GM08714 (cell line): Measurements from ENCODE around the gene CD248.
A peak's percentile ranks its signal among the peaks of the same experiment; 100 is the strongest.

Source experiments
- H3K4me3 ChIP-seq: fragments of 200-500 bp; sonication (Bioruptor generic); 2 replicates; pipeline ENCODE4 v1.5.1; 2014; ENCODE audit warnings: mild to moderate bottlenecking, low read length, inconsistent platforms
- ZNF274 ChIP-seq: IDR thresholded peaks from 2 replicates; pipeline ENCODE4 v1.6.1; 2012; ENCODE audit warnings: mild to moderate bottlenecking, low read depth, low read length

Gene CD248

DNA sequence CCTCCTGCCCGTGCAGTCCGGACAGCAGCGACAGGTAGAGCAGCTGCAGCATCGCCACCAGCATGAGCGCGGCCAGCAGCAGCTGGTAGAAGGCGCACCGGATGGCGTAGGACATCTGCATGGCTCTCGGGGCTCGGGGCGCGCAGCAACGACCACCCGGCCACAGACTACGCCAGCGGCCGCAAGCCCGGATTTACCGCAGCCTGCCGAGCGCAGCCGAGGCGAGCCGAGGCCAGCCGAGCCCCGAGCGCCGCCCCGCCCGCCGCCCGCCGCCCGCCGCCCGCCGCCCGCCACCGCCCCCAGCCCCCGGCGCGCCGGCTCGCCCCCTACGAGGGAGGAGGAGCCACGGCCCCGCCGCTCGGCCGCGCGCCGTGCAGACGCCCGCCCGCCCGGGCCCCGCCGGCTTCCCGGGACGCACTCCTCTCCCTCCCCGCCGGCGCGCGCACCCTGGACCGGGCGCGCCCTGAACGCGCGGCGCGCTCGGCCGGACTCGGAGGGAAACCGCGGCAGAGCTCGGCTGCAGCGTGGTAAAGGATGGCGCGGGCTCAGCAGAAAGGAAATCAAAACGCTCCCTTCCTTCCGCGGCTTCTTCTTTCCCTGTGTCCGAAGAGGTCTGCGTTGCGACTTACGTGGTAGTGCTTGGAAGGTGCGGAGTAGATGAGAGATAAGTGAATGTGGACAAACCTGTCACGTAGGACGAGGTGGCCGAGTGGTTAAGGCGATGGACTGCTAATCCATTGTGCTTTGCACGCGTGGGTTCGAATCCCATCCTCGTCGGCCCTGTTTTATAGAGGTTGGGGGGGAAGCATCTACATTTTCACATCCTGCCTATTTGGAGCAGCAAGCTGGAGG is 30.8 kb upstream of the CD248 start, which contains the start of gene B4GAT1:
Gene B4GAT1, minus strand, starts transcription at position 205 of the 852 bp plus-strand sequence. Its CDS starts 84 bp downstream, at position 121.
- peak within 1 kb of the TSS; percentile 95 for H3K4me3 ChIP-seq
- no peak for TF ChIP-seq ZNF274

- TF ChIP-seq ZNF274: no peak
- H3K4me3 ChIP-seq: peak overlapping the region; percentile 95
Measured at GRCh38 chr11:66346476-66347424, 29.9 kb upstream of the CD248 start.

GRCh38 chr11:66345316-66345649 is 28.4 kb upstream of the CD248 start:
- peak overlapping the region; percentile 37; the same call in 1 of the 2 replicates for H3K4me3 ChIP-seq

DNA sequence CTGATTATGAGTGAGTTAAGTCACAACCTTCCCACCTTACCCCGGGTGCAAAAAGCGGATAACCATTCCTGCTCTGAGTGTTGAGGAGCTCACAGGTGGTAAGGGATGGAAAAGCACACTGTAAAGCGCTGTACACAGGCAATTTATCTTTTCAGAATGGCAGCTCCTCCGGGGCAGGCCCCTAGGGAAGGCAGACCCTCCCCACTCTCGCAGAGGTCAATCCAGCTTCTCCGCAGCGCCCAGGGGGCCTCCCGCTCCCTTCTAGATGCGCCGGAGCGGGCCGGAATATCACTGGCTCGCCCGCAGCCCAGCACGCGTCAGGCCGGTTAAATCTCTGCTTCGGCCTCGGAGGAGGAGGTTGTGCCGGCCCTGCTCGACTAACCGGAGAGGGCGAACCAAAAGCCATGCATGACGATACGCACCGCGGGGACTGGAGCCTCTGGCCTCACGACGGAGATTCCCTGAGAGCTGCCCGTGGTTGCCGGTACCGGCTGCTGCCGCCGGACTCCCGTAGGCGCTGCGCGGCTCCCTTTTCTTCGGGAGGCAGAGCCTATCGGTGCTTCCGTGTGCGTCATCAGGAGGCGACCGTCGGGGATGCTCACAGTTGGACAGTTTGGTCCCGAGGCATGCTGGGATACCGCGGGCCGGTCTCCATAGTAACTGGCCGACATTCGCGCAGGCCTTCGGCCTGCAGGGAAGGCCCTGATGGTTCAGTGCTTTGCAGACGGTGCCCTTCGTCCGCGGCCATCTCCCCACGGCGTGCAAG is 27.9 kb upstream of the CD248 start, which contains the start of gene BRMS1:
Gene BRMS1, minus strand, starts transcription at position 555 of the 766 bp plus-strand sequence. CDS start 2,870 bp downstream, outside the sequence.
- TF ChIP-seq ZNF274: no peak
- peak within 1 kb of the TSS; percentile 98 for H3K4me3 ChIP-seq

More at GRCh38 chr11:66345316-66345649, 28.4 kb upstream of the CD248 start:
- no peak for TF ChIP-seq ZNF274

DNA sequence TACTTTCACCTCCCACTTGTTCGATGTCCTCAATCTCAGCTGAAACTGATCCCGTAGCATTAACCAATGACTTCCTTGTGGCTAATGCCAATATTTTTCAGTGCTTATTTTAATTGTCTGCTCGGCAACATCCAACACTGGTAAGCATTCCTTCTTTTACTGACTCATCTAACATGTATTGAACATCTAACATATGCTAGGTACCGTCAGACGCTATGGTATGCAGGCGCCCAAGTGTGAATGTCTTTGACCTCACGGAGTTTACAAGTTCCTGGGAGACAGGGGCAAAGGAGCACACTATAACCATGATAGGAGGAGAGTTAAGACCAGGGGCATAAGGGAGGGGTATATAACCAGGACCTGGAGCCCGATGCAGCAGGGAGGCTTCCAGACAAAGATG is 26.3 kb upstream of the CD248 start:
- TF ChIP-seq ZNF274: no peak
- no peak overlapping the region for H3K4me3 ChIP-seq

DNA sequence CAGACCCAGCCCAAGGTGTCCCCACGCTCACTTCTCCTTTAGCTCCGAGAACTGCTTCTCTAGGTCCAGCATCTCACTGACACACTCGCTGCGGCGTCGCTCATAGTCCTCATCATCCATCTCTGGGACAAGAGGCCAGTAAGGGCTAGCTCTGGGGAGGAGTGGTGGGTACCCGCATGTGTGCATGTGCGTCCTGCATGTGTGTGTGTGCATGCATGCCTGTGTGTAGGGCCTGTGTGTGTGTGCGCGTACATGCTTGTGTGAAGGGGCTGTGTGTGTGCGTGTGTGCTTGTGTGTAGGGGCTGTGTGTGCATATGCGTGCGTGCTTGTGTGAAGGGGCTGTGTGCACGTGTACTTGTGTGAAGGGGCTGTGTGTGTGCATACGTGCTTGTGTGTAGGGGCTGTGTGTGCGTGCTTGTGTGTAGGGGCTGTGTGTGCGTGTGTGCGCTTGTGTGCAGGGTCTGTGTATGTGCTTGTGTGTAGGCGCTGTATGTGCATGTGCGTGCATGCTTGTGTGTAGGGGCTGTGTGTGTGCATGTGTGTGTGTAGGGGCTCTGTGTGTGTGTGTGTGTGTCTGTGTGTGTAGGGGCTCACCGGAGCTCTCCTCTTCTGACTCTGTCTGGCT is 24.8 kb upstream of the CD248 start:
- no peak for TF ChIP-seq ZNF274
- no peak overlapping the region for H3K4me3 ChIP-seq

DNA sequence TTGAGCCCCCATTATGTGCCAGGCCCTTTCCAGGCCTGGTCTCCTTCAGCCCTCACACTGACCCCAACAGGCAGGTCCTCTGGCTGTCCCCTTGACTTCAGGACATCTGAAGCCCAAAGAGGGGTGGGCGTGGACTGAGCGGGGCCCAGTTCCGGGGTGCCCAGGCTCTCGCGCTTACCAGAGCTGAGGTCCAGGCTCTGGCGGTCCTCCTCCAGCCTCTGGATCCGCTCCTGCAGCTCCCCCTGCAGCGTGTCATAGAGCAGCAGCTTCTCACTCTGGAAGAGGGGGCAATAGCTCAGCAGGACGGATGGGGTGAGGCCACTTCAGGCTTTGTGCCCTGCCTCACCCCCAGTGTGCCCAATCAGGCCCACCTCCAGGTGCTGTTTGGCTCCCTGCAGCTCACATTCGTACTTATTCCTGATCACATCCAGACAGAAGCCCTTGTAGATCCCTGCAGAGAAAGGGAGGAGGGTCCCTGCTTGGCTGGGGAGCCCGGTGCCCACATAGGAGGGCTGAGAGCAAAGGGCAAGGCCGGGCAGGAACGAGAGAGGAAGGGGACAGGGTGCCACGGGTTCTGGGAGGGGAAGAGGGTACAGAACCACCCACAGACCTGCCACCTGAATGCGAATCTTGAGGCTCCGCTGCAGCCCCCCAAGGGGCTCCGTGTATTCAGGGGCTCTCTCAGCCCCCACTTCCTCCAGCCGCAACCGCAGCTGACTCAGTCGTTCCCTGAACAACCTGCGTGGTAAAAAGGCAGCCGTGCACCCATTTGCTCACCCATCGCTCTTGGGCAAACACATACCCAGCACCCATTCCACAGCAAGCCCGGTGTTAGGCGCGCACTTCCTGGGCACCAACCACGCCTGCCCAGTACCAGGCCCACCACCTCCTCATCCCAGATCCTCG is 24.0 kb upstream of the CD248 start:
- no peak overlapping the region for H3K4me3 ChIP-seq
- TF ChIP-seq ZNF274: no peak

GRCh38 chr11:66339686-66340483 is 23.0 kb upstream of the CD248 start:
- H3K4me3 ChIP-seq: no peak overlapping the region
- no peak for TF ChIP-seq ZNF274

GRCh38 chr11:66339162-66339675 is 22.4 kb upstream of the CD248 start:
- no peak for TF ChIP-seq ZNF274
- no peak overlapping the region for H3K4me3 ChIP-seq

- TF ChIP-seq ZNF274: no peak
- no peak overlapping the region for H3K4me3 ChIP-seq
Measured at GRCh38 chr11:66338276-66339161, 21.7 kb upstream of the CD248 start.
